GM12874 (cell line): ENCODE measurements around the gene DCLK2.

ENCODE experiments used
- TF ChIP-seq, protein P1 (sequence below): IDR thresholded peaks from 2 replicates; pipeline ENCODE4 v1.5.1; 2011; ENCODE audit warnings: low read depth, mild to moderate bottlenecking, control low read depth, low read length, moderate library complexity; ENCODE audit not compliant: insufficient read depth

DCLK2 gene

DNA sequence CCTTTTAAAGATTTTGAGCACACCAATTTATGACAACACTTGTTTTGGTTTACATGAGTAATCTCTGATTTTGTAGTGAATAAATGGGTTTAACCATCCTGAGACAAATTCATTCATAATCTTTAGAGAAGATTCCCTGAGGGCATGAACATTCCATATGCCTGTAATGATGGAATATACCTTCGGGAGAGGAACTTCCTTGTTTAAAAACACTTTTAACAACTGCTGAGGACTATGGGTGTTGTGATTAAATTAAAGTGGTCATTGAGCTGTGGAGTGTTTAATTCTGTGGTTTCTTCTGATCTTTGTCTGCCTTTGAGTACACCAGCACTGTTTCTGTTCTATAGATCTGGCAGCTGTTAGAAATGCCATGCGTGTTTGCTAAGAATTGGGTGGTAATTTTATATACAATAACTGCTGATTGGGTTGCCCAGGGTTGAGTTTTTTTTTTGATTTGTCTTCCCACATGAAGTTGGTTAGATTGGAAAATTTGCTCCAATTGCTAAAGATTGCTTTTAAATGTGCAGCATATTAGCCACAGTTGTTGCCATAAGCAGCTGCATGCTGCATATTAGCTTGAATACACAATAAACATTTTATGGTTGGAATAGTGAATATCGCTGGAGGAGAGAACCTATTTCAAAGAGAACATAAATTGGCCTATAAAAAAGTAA, 86.8 kb downstream of the DCLK2 start:
- TF ChIP-seq, protein P1, sequence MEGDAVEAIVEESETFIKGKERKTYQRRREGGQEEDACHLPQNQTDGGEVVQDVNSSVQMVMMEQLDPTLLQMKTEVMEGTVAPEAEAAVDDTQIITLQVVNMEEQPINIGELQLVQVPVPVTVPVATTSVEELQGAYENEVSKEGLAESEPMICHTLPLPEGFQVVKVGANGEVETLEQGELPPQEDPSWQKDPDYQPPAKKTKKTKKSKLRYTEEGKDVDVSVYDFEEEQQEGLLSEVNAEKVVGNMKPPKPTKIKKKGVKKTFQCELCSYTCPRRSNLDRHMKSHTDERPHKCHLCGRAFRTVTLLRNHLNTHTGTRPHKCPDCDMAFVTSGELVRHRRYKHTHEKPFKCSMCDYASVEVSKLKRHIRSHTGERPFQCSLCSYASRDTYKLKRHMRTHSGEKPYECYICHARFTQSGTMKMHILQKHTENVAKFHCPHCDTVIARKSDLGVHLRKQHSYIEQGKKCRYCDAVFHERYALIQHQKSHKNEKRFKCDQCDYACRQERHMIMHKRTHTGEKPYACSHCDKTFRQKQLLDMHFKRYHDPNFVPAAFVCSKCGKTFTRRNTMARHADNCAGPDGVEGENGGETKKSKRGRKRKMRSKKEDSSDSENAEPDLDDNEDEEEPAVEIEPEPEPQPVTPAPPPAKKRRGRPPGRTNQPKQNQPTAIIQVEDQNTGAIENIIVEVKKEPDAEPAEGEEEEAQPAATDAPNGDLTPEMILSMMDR: no peak

DNA sequence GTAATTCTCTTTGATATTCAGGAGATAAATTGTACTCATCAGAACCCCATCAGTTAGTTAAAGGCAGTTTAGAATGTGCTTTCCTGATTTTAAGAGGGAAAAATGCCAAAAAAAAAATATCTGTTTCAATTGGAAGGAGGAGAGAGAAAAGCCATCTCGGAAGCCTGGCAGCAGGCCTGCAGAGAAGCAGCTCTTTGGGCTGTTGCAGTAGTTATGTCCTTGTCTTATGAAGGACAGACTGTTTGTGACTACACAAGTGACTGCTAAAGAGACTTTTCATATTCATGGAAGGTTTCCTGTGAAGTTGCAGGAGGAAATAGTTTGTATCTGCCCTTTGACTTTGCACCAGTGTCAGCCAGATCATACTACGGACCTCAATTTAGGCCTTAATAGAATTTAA, 88.8 kb downstream of the DCLK2 start:
- TF ChIP-seq, protein P1: no peak

DNA sequence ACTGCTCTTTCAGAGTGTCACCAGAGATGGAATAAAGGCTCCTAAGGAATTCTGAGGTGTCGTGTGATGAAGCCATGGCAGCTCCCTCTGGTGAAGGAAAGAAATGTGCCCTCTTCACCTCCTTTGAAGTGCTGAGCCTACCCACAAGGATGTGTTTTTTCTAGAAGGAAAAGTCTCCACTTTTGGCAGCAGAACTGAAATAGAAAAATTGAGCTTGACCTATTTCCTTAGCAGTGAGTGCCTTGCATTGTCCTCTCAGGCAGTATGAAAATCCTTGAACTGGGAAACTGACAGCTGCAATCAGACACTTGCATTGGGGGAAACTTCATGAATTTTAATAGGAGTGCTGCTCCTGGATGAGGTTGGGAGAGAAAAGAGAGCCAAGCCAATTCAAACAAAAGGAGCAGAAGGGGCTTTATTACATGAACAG, 95.2 kb downstream of the DCLK2 start:
- TF ChIP-seq, protein P1: no peak

DNA sequence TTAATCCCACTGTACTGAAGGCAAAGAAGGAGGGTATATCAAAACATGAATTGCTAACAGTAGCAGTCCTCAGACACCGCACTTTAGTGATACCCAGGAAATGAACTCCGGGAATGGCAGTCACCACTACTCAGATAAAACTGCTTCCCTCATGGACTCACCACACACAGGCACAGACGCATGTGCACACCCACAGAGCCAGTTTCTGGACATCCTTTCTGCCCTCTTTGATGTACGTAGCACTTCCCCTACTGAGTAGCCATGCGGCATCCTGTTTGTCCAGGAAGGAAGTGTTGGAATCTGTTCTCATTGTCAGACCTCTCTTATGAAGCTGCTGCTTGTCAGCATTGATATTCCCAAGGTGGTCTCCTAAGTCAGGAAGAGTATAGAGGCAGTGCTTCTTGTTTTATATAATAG, 95.7 kb downstream of the DCLK2 start:
- TF ChIP-seq, protein P1: no peak

DNA sequence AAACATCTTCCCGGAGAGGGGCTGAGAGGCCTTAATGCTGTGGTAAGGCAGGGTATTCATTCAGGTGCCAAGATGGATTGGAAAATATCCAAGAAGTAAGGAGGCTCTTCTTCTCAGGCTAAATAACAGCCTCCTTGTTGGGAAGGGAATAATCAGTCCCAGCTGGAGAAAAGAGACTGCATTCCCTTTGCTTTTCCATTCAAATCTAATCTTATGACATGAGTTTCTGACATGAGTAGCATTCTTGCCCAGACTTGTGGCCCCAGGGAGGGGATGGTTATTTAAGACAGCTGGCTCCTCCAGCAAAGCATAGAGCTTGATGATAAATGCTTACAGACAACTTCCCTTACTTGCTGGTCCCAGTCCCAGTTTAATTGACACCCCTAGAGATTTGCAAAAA, 98.3 kb downstream of the DCLK2 start:
- TF ChIP-seq, protein P1: no peak

DNA sequence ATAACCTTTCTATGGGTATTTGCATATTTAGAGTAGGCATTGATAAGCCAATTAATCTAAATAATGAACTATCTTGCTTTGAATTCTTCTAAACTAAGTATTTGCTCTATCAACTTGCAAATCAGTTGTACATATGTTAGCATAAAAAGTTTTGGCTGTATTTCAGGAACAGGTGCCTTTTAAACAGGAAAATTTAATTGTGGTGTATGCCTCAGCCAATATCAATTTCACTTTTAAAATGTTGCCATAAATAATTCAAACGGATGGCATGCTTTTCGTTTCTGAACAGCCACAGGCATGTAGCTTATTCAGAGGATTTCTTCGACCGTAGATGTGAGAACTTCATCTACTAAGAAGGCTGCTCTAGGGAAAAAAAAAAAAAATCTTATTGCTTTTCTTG, 99.9 kb downstream of the DCLK2 start:
- TF ChIP-seq, protein P1: no peak

DNA sequence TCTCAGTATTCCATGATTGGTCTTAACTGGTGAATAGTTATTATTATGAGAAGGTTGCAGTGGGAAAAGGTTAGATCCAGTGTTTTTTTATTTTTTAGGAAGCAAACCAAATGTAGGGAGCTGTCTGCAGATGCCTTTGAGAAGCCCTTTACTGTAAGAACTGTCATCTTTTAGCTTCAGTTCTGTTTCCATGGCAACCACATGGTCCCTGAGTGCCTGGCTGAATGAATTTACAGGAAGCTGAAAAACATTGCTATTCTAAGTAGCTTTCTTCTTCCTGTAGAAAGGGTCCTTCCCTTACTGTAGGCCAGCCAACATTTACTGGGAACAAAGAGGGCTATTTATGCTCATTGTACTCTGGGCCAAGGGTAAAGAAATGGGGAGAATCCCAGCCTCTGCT, 103.3 kb downstream of the DCLK2 start:
- TF ChIP-seq, protein P1: no peak
